Breast epithelium (tissue), 4 donors: Measurements from ENCODE around the gene KANSL1L. TPM values are rescaled to one million over a fixed set of nuclear protein-coding genes. Genes with fewer than 3 reads are reported as not detected.

Source experiments
- DNase-seq, 2 donors: peaks; one replicate each; pipeline ENCODE4 v3.0.0-alpha.2; 2019; ENCODE audit warnings: low spot score in 2 of 2
- H3K27ac ChIP-seq, 2 donors: fragments of 200-600 bp; sonication (generic) in 1 of 2; one replicate each; pipeline ENCODE4 v1.5.1; 2016 to 2019; ENCODE audit warnings: mild to moderate bottlenecking in 1 of 2
- H3K27me3 ChIP-seq, 2 donors: fragments of 200-600 bp; sonication (generic) in 1 of 2; one replicate each; pipeline versions ENCODE4 v1.5.1 to v1.6.0; 2017 to 2019; ENCODE audit warnings: control low read depth in 1 of 2, mild to moderate bottlenecking in 1 of 2
- H3K36me3 ChIP-seq: fragments of 200-600 bp; one replicate; pipeline ENCODE4 v1.5.1; 2019
- H3K4me1 ChIP-seq, 2 donors: fragments of 200-600 bp; sonication (generic); one replicate each; pipeline ENCODE4 v1.5.1; 2016 to 2019; ENCODE audit warnings: control low read depth in 1 of 2
- H3K4me3 ChIP-seq, 3 donors: fragments of 200-600 bp; sonication (generic); 1 replicate in 2 of 3; 2 replicates in 1 of 3; pipeline ENCODE4 v1.5.1; 2016 to 2019; ENCODE audit warnings: mild to moderate bottlenecking in 3 of 3, moderate library complexity in 2 of 3
- H3K9me3 ChIP-seq, 2 donors: fragments of 200-600 bp; sonication (generic) in 1 of 2; one replicate each; pipeline ENCODE4 v1.5.1; 2016 to 2019; ENCODE audit warnings: control low read depth in 1 of 2
- POLR2A ChIP-seq: fragments of 450-650 bp; IDR thresholded peaks from one replicate; pipeline ENCODE4 v1.6.1; 2016; ENCODE audit warnings: antibody characterized with exemption, mild to moderate bottlenecking, moderate library complexity
- POLR2AphosphoS5 ChIP-seq, 3 donors: sonication (generic); formaldehyde crosslinking; IDR thresholded peaks; one replicate each; pipeline ENCODE4 v1.6.1; 2017; ENCODE audit warnings: antibody characterized with exemption in 3 of 3
- intact Hi-C: fragments of 100-400 bp; cut with DNase I; formaldehyde crosslinking; loops from one replicate; pipeline ENCODE4 v1.15.1; 2023; ENCODE audit warnings: low total_unique reads
- total RNA-seq, 3 donors: library from RNA; depleted of rRNA; stranded (reverse); fragments of >200 nt; gene quantifications; one replicate each; pipeline ENCODE4 v1.1.0, GENCODE V29; 2016
- TF ChIP-seq, protein P1 (sequence below), 3 donors: fragments of 450-650 bp; IDR thresholded peaks; one replicate each; pipeline ENCODE4 v1.5.1; 2016 to 2017; ENCODE audit warnings: antibody characterized with exemption in 3 of 3, mild to moderate bottlenecking in 3 of 3, moderate library complexity in 3 of 3

The KANSL1L gene
- total RNA-seq, 3 donors from 2014 or later, result 40.3 to 55.8 (median 52.8) TPM

GRCh38 chr2:209990838-209991237 is 180.4 kb downstream of the KANSL1L start:
- DNase-seq, result no peak
- Histone ChIP-seq H3K36me3 (no peaks in the 10 kb centered on the region), H3K9me3 (no peaks in the 10 kb centered on the region), H3K4me3 (no peak overlapping the region), H3K4me1 (no peaks in the 10 kb centered on the region), H3K27me3 (no peaks in the 10 kb centered on the region), H3K27ac (no peak overlapping the region)
- TF ChIP-seq, protein P1, sequence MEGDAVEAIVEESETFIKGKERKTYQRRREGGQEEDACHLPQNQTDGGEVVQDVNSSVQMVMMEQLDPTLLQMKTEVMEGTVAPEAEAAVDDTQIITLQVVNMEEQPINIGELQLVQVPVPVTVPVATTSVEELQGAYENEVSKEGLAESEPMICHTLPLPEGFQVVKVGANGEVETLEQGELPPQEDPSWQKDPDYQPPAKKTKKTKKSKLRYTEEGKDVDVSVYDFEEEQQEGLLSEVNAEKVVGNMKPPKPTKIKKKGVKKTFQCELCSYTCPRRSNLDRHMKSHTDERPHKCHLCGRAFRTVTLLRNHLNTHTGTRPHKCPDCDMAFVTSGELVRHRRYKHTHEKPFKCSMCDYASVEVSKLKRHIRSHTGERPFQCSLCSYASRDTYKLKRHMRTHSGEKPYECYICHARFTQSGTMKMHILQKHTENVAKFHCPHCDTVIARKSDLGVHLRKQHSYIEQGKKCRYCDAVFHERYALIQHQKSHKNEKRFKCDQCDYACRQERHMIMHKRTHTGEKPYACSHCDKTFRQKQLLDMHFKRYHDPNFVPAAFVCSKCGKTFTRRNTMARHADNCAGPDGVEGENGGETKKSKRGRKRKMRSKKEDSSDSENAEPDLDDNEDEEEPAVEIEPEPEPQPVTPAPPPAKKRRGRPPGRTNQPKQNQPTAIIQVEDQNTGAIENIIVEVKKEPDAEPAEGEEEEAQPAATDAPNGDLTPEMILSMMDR (IDR thresholded peaks at IDR 0.05), result no peak
- no peak for TF ChIP-seq POLR2A
- TF ChIP-seq POLR2AphosphoS5 (IDR thresholded peaks at IDR 0.05), result no peak
- intact Hi-C loops, result no loop called here

DNA sequence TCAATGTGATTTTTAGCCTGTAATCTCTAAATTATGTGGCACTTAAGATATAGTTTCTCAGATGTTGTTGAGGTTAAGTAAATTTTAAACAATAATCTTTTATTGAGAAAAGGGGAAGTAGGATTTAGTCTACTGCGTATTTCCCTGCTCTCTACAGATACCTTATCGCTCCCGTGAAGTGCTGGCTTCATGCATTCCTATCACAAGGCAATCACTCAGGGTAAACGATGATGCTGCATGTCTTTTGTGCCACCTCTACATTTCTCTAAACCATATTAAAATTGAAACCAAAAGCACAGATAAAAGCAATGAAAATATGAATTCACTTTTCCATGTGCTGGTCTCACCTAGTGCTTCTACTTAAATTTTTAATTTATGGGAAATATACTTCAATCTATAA is 183.2 kb downstream of the KANSL1L start:
- H3K36me3 ChIP-seq, result no peaks in the 10 kb centered on the region
- no peaks in the 10 kb centered on the region for H3K27me3 ChIP-seq
- H3K27ac ChIP-seq, result no peak overlapping the region
- H3K4me3 ChIP-seq, result no peak overlapping the region
- intact Hi-C loops, result loop anchor here (10.0 kb wide), 1 partner anchor 207 kb away; no protein-coding TSS in a partner anchor
- TF ChIP-seq POLR2AphosphoS5 (IDR thresholded peaks at IDR 0.05) (no peak), POLR2A (no peak)
- TF ChIP-seq, protein P1 (IDR thresholded peaks at IDR 0.05), result no peak
- no peaks in the 10 kb centered on the region for H3K9me3 ChIP-seq
- H3K4me1 ChIP-seq, result no peaks in the 10 kb centered on the region
- DNase-seq, result no peak

DNA sequence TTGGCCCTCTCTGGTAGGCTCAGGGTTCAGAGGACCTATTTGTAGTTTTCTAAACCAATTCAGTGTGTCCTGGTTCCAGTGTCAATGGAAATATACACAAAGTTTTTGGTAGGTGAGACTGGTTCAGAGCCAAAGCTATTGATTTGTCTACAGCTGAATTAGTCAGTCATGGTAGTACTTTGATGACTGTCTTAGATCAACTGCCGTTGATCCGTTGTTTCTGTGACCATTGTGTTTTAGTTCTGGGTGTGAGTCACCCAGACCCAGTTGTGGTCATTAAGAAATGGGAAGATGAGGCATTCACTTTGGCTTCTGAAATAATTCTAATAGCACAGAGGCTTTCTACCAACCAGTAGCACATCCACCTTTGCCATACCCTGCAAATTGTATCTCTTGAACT is 184.8 kb downstream of the KANSL1L start:
- DNase-seq, result no peak
- Histone ChIP-seq H3K36me3 (no peaks in the 10 kb centered on the region), H3K4me3 (no peak overlapping the region), H3K27me3 (no peaks in the 10 kb centered on the region), H3K9me3 (no peaks in the 10 kb centered on the region), H3K27ac (no peak overlapping the region), H3K4me1 (no peaks in the 10 kb centered on the region)
- intact Hi-C loops, result loop anchor here (10.0 kb wide), 1 partner anchor 208 kb away; no protein-coding TSS in a partner anchor
- TF ChIP-seq POLR2A (no peak), POLR2AphosphoS5 (IDR thresholded peaks at IDR 0.05) (no peak)
- TF ChIP-seq, protein P1 (IDR thresholded peaks at IDR 0.05), result no peak

GRCh38 chr2:209985874-209986273 is 185.3 kb downstream of the KANSL1L start:
- H3K4me1 ChIP-seq, result no peaks in the 10 kb centered on the region
- no peaks in the 10 kb centered on the region for H3K9me3 ChIP-seq
- intact Hi-C loops, result loop anchor here (10.0 kb wide), 1 partner anchor 209 kb away; no protein-coding TSS in a partner anchor
- no peak overlapping the region for H3K4me3 ChIP-seq
- no peak overlapping the region for H3K27ac ChIP-seq
- H3K36me3 ChIP-seq, result no peaks in the 10 kb centered on the region
- no peak for DNase-seq
- TF ChIP-seq, protein P1 (IDR thresholded peaks at IDR 0.05), result no peak
- TF ChIP-seq POLR2AphosphoS5 (IDR thresholded peaks at IDR 0.05), result no peak
- no peak for TF ChIP-seq POLR2A
- H3K27me3 ChIP-seq, result no peaks in the 10 kb centered on the region

- no peak overlapping the region for H3K27ac ChIP-seq
- no peaks in the 10 kb centered on the region for H3K36me3 ChIP-seq
- H3K9me3 ChIP-seq, result no peaks in the 10 kb centered on the region
- no peak for DNase-seq
- no peak overlapping the region for H3K4me3 ChIP-seq
- H3K27me3 ChIP-seq, result no peaks in the 10 kb centered on the region
- intact Hi-C loops, result loop anchor here (5.0 to 10.0 kb wide), 2 partner anchors 211 to 372 kb away; no protein-coding TSS in a partner anchor
- no peaks in the 10 kb centered on the region for H3K4me1 ChIP-seq
- TF ChIP-seq POLR2AphosphoS5 (IDR thresholded peaks at IDR 0.05) (no peak), POLR2A (no peak)
- TF ChIP-seq, protein P1 (IDR thresholded peaks at IDR 0.05), result no peak
Measured at GRCh38 chr2:209984291-209984690, 186.9 kb downstream of the KANSL1L start.
